Tongue (tissue), 2 donors: ENCODE data around the gene PLXNC1. TPM values are rescaled to one million over a fixed set of nuclear protein-coding genes. Genes with fewer than 3 reads are reported as not detected.
A peak's percentile ranks its signal among the peaks of the same experiment; 100 is the strongest.

ENCODE experiments used
- DNase-seq: peaks from one replicate; pipeline ENCODE4 v3.0.0-alpha.2; 2015
- total RNA-seq: library from RNA; depleted of rRNA; stranded (reverse); fragments of >200 nt; gene quantifications from one replicate; pipeline ENCODE4 v1.2.3, GENCODE V29; 2014

The PLXNC1 gene
- total RNA-seq, 1 donor from 2014 or later = 13.4 TPM

GRCh38 chr12:94135896-94136295 is 12.5 kb upstream of the PLXNC1 start:
- no peak for DNase-seq

DNA sequence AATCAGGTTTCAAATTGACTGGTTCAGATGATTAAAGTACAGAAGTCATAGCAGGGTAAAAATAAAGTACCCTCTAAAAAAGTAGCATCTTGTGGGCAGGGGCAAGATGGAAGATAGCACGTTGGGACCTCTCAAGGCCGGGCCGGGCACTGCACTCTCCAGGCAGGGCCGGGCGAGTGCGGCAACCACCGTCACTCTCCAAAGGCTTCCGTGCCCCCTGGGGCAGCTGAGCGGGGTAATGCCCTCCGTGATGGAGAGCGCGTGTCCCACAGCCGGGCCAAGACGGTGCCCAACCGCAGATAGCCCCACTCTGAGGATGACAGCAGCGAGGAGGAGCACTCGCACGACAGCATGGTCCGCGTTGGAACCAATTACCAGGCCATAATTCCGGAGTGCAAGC is 8.6 kb upstream of the PLXNC1 start:
- DNase-seq = no peak

DNA sequence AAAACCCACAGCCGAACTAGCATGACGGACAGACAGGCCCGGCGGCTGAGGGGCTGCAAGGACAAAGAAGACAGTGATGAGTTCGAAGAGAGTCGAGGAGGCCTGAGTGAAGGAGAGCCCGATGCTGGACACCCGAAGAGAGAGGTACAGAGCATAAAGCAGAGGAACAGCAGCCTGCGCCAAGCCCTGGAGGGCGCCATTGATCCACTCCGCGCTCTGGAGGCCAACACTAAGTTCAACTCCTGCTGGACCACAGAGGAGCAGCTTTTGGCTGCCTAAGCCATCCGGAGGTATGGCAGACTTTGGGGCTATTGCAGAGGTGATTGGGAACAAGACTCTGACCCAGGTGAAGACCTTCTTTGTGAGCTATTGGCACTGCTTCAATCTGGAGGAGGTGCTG is 7.8 kb upstream of the PLXNC1 start:
- DNase-seq = no peak

GRCh38 chr12:94141004-94141764 is 7.2 kb upstream of the PLXNC1 start:
- DNase-seq = no peak

GRCh38 chr12:94141892-94142291 is 6.5 kb upstream of the PLXNC1 start:
- no peak for DNase-seq

DNA sequence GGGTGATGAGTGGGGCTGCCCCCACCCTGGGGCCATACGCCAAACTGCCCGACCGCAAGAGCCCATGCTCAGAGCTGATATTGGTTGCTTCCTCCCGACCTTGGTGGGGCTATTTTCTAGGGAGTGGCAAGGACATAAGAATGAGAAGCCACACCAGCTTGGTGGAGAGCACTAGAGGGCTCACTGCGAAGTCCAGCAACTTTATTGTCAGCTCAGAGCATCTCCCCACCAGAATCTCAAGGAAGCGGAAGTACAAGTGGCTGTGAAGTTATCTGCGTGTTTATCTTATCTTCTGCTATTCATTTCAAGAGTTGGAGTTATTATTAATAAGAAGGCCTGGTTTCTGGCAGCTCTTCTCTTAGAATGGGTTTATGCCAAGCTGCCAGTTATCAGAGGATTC is 4.9 kb upstream of the PLXNC1 start:
- DNase-seq = no peak

GRCh38 chr12:94143951-94144350 is 4.4 kb upstream of the PLXNC1 start:
- DNase-seq = no peak

DNA sequence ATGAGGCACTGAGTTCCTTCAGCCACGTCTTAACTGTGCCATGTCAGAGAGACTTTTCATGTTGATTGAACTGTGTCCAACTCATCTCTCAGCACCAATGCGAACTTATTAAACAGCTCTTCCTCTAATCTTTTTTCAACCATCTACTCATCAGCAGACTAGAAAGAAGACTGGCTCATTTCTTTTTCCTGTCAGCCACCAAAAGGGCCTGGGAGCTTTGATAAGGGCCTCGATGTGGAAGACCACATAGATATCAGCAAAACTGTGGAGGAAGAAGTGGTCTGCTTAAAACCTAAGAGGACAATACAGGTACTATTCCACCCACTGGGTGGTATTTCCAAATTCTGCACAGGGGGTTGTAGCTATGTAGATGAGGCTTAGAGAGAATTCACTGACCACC is 3.6 kb upstream of the PLXNC1 start:
- DNase-seq = no peak

- peak; percentile 76 for DNase-seq
Observed at GRCh38 chr12:94145191-94145983, 3.0 kb upstream of the PLXNC1 start.

GRCh38 chr12:94146166-94146936 is 2.0 kb upstream of the PLXNC1 start:
- DNase-seq = no peak

- no peak for DNase-seq
Observed at GRCh38 chr12:94147387-94147990, 888 bp upstream of the PLXNC1 start.

DNA sequence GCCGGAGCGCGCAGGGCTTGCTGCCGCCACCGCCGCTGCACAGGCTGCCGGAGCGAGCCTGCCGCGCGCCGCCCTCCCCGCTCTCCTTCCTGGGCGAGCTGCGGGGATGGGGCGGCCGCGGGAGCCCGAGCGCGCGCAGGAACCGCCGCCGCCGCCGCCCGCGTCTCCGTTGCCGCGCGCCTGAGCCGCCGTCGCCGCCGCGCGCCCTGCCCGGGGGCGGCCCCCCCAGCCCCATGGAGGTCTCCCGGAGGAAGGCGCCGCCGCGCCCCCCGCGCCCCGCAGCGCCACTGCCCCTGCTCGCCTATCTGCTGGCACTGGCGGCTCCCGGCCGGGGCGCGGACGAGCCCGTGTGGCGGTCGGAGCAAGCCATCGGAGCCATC is 352 bp downstream of the PLXNC1 start:
- no peak for DNase-seq

- peak; percentile 56 for DNase-seq
Observed at GRCh38 chr12:94149119-94149780, 873 bp downstream of the PLXNC1 start.

- DNase-seq = peak; percentile 70
Observed at GRCh38 chr12:94149781-94150239, 1.4 kb downstream of the PLXNC1 start.

GRCh38 chr12:94150240-94151121 is 2.1 kb downstream of the PLXNC1 start:
- DNase-seq = peak; percentile 12

DNA sequence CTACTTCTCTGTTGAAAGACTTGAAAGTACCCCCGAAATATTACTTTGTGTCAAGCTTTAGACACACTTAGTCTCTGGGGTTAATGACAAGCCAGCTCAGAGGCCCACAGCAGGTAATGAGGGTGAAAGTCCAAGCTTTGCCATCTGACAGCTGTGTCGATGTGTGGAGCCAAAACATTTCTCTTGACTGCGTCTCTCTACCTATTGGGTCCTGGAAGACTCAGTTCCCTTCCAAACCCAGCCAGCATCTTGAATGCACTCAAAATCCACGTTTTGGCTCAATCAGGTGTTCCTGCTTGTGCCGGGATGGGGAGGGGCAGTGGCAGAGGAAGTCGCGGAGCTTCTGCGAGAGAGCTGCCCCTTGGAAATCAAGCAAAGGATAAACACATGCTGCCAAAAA is 3.2 kb downstream of the PLXNC1 start:
- DNase-seq = peak; percentile 20

- no peak for DNase-seq
Observed at GRCh38 chr12:94152292-94153078, 4.1 kb downstream of the PLXNC1 start.

- no peak for DNase-seq
Observed at GRCh38 chr12:94157181-94157580, 8.8 kb downstream of the PLXNC1 start.

DNA sequence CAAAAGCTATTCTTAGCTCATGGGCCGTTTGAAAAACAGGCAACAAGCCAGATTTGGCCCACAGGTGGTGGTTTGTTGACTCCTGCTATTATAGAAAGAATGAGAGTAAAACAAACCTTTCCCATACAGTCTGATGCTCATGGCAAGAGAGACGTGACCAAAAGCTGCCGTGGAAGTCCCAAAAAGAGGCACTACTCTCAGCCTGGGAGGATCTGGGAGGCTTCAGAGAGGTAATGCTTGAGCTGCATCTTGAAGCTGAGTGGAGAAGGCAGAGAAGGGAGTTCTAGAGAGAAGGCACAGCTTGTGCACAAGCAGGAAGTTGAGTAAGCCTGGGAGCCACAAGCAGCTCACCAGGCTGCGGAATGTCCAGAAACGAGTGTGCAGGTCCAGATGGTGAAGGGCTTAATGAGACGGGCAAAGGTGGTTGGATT is 9.6 kb downstream of the PLXNC1 start:
- peak; percentile 29 for DNase-seq

DNA sequence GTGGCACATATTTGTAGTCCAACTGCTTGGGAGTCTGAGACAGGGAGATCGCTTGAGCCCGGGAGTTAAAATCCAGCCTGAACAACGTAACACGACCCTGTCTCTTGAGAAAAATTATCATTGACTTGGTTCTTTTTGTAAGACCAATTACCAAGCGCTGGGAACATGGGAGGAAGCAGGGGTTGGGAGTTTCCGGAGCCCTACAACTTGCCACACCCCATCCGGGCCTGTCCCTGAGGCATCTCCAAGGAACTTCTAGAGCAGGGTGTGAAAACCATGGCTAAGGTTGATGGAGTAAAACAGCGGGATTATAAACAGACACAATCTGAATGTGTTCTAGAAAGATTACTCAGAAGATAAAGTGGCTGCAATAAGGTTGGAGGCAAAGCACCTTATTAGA is 10.3 kb downstream of the PLXNC1 start:
- no peak for DNase-seq
